ENCODE measurements around the gene SOX13. TPM values are rescaled to one million over a fixed set of nuclear protein-coding genes. Genes with fewer than 3 reads are reported as not detected.
"Not testable (repeated sequence)": the region's sequence is repeated elsewhere in the genome, so short reads cannot be mapped to it uniquely, and the experiment has no call there.

SOX13 gene
- polyA plus RNA-seq, 6 donors from 2014 or later: not detected

DNA sequence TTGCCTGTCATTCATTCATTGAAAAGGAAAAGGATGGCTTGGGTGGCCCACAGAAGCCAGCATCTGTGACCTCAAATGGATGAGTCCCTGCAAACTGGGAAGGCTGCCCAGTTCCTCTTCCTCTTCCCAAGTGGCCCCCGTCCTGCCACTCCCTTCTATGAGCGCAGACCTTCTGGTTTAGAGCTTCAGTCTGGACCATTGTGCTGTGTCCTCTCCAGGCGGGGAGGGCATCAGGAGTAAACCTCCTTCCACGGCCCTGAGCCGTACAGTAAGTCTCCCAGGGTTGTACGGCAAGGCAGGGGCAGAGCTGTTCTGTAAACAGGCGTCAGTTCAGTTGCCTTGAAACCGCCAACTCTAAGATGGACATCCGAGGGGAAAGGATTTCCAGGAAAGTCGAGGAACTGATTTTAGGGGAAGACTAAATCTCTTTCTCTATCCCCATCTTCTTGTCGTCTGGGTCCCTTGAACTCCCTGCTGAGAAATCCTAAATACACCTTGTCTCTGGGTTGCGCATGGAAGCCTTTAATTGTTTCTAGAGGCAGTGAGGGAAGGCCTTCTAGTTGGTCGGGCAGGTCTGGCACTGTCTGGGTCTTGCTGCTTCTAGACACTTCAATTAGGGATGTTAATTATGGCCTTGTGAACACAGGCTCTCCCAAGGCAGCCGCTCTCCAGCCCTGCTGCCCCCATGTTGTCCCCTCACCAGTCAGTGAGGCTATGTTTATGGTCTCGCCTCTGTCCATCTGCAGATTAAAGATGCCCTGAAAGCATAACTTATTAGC is 22.1 kb downstream of the SOX13 start:
- no peaks in the 10 kb centered on the region for H3K36me3 Mint-ChIP-seq
- H3K4me3 Mint-ChIP-seq: no peak overlapping the region
- no peak for ATAC-seq (ENCODE audit: low read depth in 2 of 2)
- H3K9me3 Mint-ChIP-seq: peaks cover 0 to 1% (median 0%) of the 10 kb centered on the region in 7 donors
- peaks cover 18 to 26% (median 22%) of the 10 kb centered on the region in 3 donors for H3K27me3 Mint-ChIP-seq
- H3K27ac Mint-ChIP-seq: peak overlapping the region in 2 of 6 donors; percentile 58 to 67
- no peaks in the 10 kb centered on the region for H3K4me1 Mint-ChIP-seq
- no peak for DNase-seq

DNA sequence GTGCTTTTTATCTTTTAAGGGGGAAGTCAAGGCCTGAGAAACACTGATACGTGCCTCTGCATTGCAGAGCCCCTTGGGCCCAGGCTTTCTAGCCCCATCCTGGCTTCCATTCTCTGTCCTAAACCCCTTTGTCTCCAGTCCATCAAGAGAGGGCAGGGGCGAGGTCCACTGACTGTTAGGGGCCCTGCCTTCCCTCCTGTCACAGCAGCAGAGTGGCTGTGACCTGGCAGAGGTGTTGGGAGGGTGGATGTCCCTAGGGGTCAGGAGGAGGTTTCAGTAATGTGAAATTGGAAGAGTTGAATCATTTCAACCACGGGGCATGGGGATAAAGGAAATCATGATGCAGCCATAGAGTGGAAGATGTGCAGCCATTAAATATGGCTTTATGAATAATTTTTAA is 24.0 kb downstream of the SOX13 start:
- no peak for ATAC-seq (ENCODE audit: low read depth in 2 of 2)
- no peak for DNase-seq
- no peak overlapping the region for H3K4me3 Mint-ChIP-seq
- H3K36me3 Mint-ChIP-seq: no peaks in the 10 kb centered on the region
- H3K27ac Mint-ChIP-seq: no peak overlapping the region
- H3K9me3 Mint-ChIP-seq: peaks cover 0 to 1% (median 0%) of the 10 kb centered on the region in 7 donors
- H3K27me3 Mint-ChIP-seq: peaks cover 12 to 27% (median 27%) of the 10 kb centered on the region in 3 donors
- peaks cover 0 to 3% (median 0%) of the 10 kb centered on the region in 3 donors for H3K4me1 Mint-ChIP-seq

DNA sequence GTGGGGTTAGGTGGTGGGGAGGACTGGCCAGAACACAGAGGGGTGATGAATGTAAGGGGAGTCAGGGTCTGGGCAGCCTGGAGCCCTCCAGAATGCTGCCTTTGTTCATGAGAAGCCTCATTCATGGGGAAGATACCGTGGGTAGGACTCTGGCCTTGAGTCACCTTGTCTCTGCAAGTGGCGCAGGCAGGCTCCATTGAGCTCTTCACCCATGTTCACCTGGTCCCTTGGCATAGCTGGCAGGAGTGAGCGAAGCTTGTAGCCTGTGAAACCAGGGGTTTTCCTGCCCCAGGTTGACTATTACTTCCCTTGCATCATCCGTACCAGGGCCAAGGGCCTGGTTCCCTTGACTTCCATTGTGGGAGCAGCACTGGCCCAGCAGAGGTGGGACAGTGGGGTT is 25.8 kb downstream of the SOX13 start:
- Mint-ChIP-seq H3K9me3 (peaks cover 0 to 1% (median 0%) of the 10 kb centered on the region in 7 donors), H3K4me1 (peaks cover 15 to 20% (median 17%) of the 10 kb centered on the region in 3 donors), H3K27ac (no peak overlapping the region), H3K36me3 (no peaks in the 10 kb centered on the region), H3K27me3 (peaks cover 0 to 21% (median 19%) of the 10 kb centered on the region in 3 donors), H3K4me3 (no peak overlapping the region)
- DNase-seq (no peak), ATAC-seq (ENCODE audit: low read depth in 2 of 2) (no peak)

- not testable (repeated sequence) for H3K4me3 Mint-ChIP-seq; H3K36me3 Mint-ChIP-seq; H3K9me3 Mint-ChIP-seq; DNase-seq; ATAC-seq (ENCODE audit: low read depth in 2 of 2)
- Mint-ChIP-seq H3K27ac (peak overlapping the region in 1 of 6 donors; percentile 33), H3K27me3 (peaks cover 0 to 20% (median 19%) of the 10 kb centered on the region in 3 donors), H3K4me1 (peaks cover 24 to 31% (median 26%) of the 10 kb centered on the region in 3 donors)
Observed at GRCh38 chr1:204099754-204100153, 26.8 kb downstream of the SOX13 start.

GRCh38 chr1:204102029-204102611 is 29.2 kb downstream of the SOX13 start:
- ATAC-seq (ENCODE audit: low read depth in 2 of 2) (no peak), DNase-seq (no peak)
- peaks cover 28 to 36% (median 31%) of the 10 kb centered on the region in 3 donors for H3K4me1 Mint-ChIP-seq
- H3K36me3 Mint-ChIP-seq: no peaks in the 10 kb centered on the region
- H3K4me3 Mint-ChIP-seq: peak overlapping the region in 6 of 8 donors; percentile 9 to 80 (median 54)
- peak overlapping the region in 1 of 6 donors; percentile 73 for H3K27ac Mint-ChIP-seq
- H3K27me3 Mint-ChIP-seq: peaks cover 0 to 11% (median 9%) of the 10 kb centered on the region in 3 donors
- H3K9me3 Mint-ChIP-seq: peaks cover 0 to under 1% (median 0%) of the 10 kb centered on the region in 7 donors

DNA sequence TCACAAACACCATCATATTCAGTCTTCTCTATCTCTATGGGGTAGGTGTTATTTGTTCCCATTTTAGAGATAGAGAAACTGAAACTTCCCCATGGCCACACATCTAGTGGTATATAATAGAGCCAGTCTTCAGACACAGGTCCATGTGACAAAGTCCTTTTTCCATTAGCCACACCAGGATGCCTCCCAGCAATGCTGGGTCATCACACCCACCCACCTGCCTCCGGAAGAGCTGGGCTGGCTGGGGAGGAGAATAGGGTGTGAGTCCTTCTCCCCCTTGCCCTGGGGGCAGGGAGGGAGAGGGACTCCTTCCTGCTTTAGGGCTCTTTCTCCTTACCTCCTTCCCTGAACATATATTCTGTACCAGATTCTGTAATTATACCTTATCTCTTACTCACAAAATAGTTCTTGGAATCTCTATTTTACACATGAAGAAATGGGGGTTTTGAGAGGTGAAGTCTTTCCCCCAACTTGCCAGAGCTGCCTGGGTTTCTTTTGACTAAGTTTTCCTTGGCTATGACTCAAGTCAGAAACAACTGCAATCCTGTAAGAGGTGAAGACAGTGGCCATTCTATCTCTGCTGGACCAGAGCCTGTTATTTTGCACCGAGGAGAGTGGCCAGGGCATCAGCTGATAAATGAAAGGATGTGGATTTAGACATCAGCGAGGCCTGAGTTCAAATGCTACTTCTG is 30.0 kb downstream of the SOX13 start:
- H3K27me3 Mint-ChIP-seq: peaks cover 0 to 15% (median 11%) of the 10 kb centered on the region in 3 donors
- H3K4me3 Mint-ChIP-seq: peak overlapping the region in 5 of 8 donors; percentile 51 to 80 (median 59)
- no peaks in the 10 kb centered on the region for H3K9me3 Mint-ChIP-seq
- peaks cover 28 to 36% (median 31%) of the 10 kb centered on the region in 3 donors for H3K4me1 Mint-ChIP-seq
- H3K27ac Mint-ChIP-seq: peak overlapping the region in 3 of 6 donors; percentile 17 to 73 (median 61)
- no peaks in the 10 kb centered on the region for H3K36me3 Mint-ChIP-seq
- ATAC-seq (ENCODE audit: low read depth in 2 of 2) (peak in 1 of 2 donors; percentile 43), DNase-seq (no peak)

- Mint-ChIP-seq H3K4me1 (peaks cover 28 to 36% (median 31%) of the 10 kb centered on the region in 3 donors), H3K4me3 (peak overlapping the region in 4 of 8 donors; percentile 19 to 66 (median 56))
Observed at GRCh38 chr1:204103431-204103741, 30.5 kb downstream of the SOX13 start.

GRCh38 chr1:204104331-204105130 is 31.6 kb downstream of the SOX13 start:
- Mint-ChIP-seq H3K27me3 (peaks cover 0 to 25% (median 6%) of the 10 kb centered on the region in 3 donors), H3K36me3 (no peaks in the 10 kb centered on the region), H3K4me3 (peak overlapping the region in 7 of 8 donors; percentile 32 to 89 (median 71)), H3K9me3 (no peaks in the 10 kb centered on the region), H3K27ac (peak overlapping the region in 5 of 6 donors; percentile 22 to 86 (median 62)), H3K4me1 (peaks cover 28 to 36% (median 31%) of the 10 kb centered on the region in 3 donors)
- ATAC-seq (ENCODE audit: low read depth in 2 of 2) (peak; percentile 32 to 41), DNase-seq (no peak)

More at GRCh38 chr1:204103431-204103741, 30.5 kb downstream of the SOX13 start:
- peak overlapping the region in 1 of 6 donors; percentile 10 for H3K27ac Mint-ChIP-seq
- H3K27me3 Mint-ChIP-seq: peaks cover 0 to 18% (median 11%) of the 10 kb centered on the region in 3 donors
- no peak for DNase-seq
- no peaks in the 10 kb centered on the region for H3K36me3 Mint-ChIP-seq
- H3K9me3 Mint-ChIP-seq: no peaks in the 10 kb centered on the region
- no peak for ATAC-seq (ENCODE audit: low read depth in 2 of 2)

GRCh38 chr1:204105131-204105515 is 32.2 kb downstream of the SOX13 start:
- H3K27ac Mint-ChIP-seq: peak overlapping the region in 2 of 6 donors; percentile 9 to 78
- ATAC-seq (ENCODE audit: low read depth in 2 of 2): no peak
- no peak for DNase-seq
- peaks cover 0 to 23% (median 5%) of the 10 kb centered on the region in 3 donors for H3K27me3 Mint-ChIP-seq
- peaks cover 28 to 36% (median 31%) of the 10 kb centered on the region in 3 donors for H3K4me1 Mint-ChIP-seq
- no peaks in the 10 kb centered on the region for H3K36me3 Mint-ChIP-seq
- no peaks in the 10 kb centered on the region for H3K9me3 Mint-ChIP-seq
- peak overlapping the region in 6 of 8 donors; percentile 32 to 89 (median 66) for H3K4me3 Mint-ChIP-seq

DNA sequence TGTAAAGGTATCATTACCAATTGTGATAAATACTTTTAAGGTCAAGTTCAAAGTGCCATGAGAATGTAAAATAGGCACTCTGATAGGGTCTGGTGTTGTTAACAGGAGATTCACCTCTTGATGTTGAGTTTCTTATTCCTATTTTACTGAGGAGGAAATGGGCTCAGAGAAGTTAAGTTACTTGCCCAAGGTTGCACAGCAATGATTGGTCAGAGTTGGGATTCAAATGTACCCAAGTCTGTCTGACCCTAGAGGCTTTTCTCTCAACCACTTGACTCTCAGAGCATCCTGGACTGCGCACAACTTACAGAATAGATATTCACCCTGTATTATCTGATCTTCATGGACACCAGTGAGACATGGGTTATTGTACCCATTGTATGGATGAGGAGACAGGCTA is 33.9 kb downstream of the SOX13 start:
- no peak overlapping the region for H3K27ac Mint-ChIP-seq
- no peaks in the 10 kb centered on the region for H3K9me3 Mint-ChIP-seq

DNA sequence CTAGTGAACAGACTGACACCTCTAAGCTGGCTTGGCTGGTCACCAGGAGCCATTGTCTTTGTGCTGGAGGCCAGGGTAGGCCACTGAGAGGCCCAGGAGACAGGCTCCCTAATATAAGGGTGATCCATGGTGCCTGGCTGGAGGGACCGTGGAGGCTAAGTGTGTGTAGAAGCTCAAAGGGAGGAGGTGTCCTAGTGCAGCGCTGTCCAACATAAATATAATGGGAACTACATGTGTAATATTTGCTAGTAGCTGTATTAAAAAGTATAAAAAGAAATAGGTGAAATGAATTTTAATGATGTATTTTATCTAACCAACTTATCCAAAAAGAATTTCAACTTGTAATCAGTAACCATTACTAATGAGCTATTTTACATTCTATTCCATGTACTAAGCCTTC is 35.0 kb downstream of the SOX13 start:
- no peak overlapping the region for H3K27ac Mint-ChIP-seq
- H3K4me3 Mint-ChIP-seq: peak overlapping the region in 1 of 8 donors; percentile 16
- no peaks in the 10 kb centered on the region for H3K9me3 Mint-ChIP-seq

More for the DNA sequence above, 33.9 kb downstream of the SOX13 start:
- Mint-ChIP-seq H3K36me3 (no peaks in the 10 kb centered on the region), H3K27me3 (peaks cover 0 to 23% (median 0%) of the 10 kb centered on the region in 3 donors), H3K4me1 (peaks cover 28 to 34% (median 31%) of the 10 kb centered on the region in 3 donors), H3K4me3 (no peak overlapping the region)
- no peak for ATAC-seq (ENCODE audit: low read depth in 2 of 2)
- DNase-seq: no peak

DNA sequence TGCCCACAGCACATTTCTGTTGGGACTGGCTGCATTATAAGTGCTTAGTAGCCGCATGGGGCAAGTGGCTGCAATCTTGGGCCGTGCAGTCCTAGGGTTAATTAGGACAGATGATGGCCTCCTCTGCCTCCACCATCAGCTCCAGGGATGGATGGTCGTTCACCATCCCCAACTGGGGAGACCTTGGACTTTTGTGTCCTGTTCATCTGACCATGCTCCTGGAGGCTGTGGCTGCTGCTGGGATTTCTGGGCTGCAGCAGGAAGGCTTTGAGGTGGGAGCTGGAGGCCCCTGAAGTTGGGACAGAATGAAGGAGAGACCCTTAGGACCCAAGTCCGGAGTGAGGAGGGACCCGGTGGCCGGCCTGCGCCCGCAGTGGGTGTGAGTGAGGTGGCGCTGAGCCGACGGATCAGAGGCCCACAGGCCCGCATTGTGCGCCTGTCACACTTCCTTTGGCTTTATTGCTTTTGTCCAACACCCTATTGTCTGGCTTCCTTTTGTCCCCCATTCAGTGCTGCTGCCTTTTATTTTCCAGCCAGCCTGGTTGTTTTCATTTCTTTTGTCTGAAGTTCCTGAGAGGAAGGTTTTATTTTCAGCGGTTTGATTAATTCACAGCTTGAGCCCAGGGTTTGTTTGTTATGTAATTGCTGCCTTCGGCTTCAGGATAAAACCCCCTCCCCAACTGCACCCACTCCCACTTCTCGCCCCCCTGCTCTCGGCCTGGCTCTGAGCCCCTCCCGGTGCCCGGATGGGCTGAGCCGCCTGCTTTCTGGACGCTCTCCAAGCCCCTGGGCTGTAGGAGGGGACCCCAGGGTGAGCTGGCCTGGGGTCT is 35.6 kb downstream of the SOX13 start:
- no peaks in the 10 kb centered on the region for H3K36me3 Mint-ChIP-seq
- H3K4me3 Mint-ChIP-seq: no peak overlapping the region
- no peak overlapping the region for H3K27ac Mint-ChIP-seq
- no peaks in the 10 kb centered on the region for H3K9me3 Mint-ChIP-seq
- H3K27me3 Mint-ChIP-seq: peaks cover 0 to 28% (median 0%) of the 10 kb centered on the region in 3 donors
- DNase-seq (no peak), ATAC-seq (ENCODE audit: low read depth in 2 of 2) (no peak)
- peaks cover 14 to 17% (median 15%) of the 10 kb centered on the region in 3 donors for H3K4me1 Mint-ChIP-seq

More for the DNA sequence above, 35.0 kb downstream of the SOX13 start:
- H3K36me3 Mint-ChIP-seq: no peaks in the 10 kb centered on the region
- ATAC-seq (ENCODE audit: low read depth in 2 of 2) (no peak), DNase-seq (no peak)
- H3K4me1 Mint-ChIP-seq: peaks cover 19 to 23% (median 21%) of the 10 kb centered on the region in 3 donors
- H3K27me3 Mint-ChIP-seq: peaks cover 0 to 28% (median 0%) of the 10 kb centered on the region in 3 donors

All from naive B cell (primary cell).